B cell (primary cell): Measurements from ENCODE around the gene IL11RA. TPM values are rescaled to one million over a fixed set of nuclear protein-coding genes. Genes with fewer than 3 reads are reported as not detected.

Experiments used
- ATAC-seq: fragments of 200-7000 bp; cut with Tn5 transposase; one replicate; pipeline ENCODE4 v1.10.0; 2021; ENCODE audit warnings: low read depth, mild to moderate bottlenecking, moderate number of reproducible peaks, moderate library complexity
- CTCF ChIA-PET: fragments of 350-600 bp; sonication (Branson Sonifier 250); formaldehyde crosslinking; loops from one replicate; lab custom pipeline; 2021; ENCODE audit warnings: antibody characterized with exemption, inconsistent platforms; lab: Charles Lee
- POLR2A ChIA-PET: fragments of 350-600 bp; sonication (Branson Sonifier 250); formaldehyde crosslinking; loops from one replicate; lab custom pipeline; 2021; ENCODE audit warnings: antibody characterized with exemption; lab: Charles Lee
- DNase-seq: peaks from one replicate; pipeline ENCODE4 v3.0.0; 2013
- H2AFZ ChIP-seq: 2 replicates; pipeline ENCODE4 v1.6.1; 2012; ENCODE audit warnings: mild to moderate bottlenecking, low read depth, low read length; ENCODE audit not compliant: insufficient read depth, poor library complexity, severe bottlenecking
- H3K27ac ChIP-seq, 2 donors: 1 replicate in 1 of 2; 2 replicates in 1 of 2; pipeline ENCODE4 v1.5.1; 2012 to 2013; ENCODE audit warnings: low read length in 2 of 2, mild to moderate bottlenecking in 2 of 2, moderate library complexity in 1 of 2
- H3K27me3 ChIP-seq, 4 experiments: fragments of 200-600 bp in 1 of 4; sonication (generic) in 1 of 4; replicated peaks in 1 of 4; 1 replicate in 2 of 4; 2 replicates in 2 of 4; pipeline versions ENCODE4 v1.6.1 to v1.7.0; 2013 to 2016; ENCODE audit warnings: low read length in 3 of 4, mild to moderate bottlenecking in 2 of 4, mixed read lengths in 1 of 4, moderate library complexity in 1 of 4; ENCODE audit not compliant: insufficient read depth in 4 of 4, control insufficient read depth in 3 of 4; ENCODE audit errors: control extremely low read depth in 1 of 4
- H3K36me3 ChIP-seq, 2 experiments: replicated peaks in 1 of 2; 1 replicate in 1 of 2; 2 replicates in 1 of 2; pipeline versions ENCODE4 v1.6.1 to v1.7.1; 2013; ENCODE audit warnings: low read length in 1 of 2; ENCODE audit not compliant: insufficient read depth in 2 of 2, control insufficient read depth in 1 of 2; ENCODE audit errors: control extremely low read depth in 1 of 2, extremely low read depth in 1 of 2
- H3K4me1 ChIP-seq, 2 donors: fragments of 200-600 bp in 1 of 2; sonication (generic) in 1 of 2; 1 replicate in 1 of 2; 2 replicates in 1 of 2; pipeline versions ENCODE4 v1.5.1 to v1.6.1; 2013 to 2017; ENCODE audit warnings: low read length in 2 of 2; ENCODE audit not compliant: control insufficient read depth in 2 of 2, insufficient read depth in 2 of 2
- H3K4me2 ChIP-seq: replicated peaks from 2 replicates; pipeline ENCODE3; 2012; ENCODE audit warnings: mild to moderate bottlenecking, low read depth, low read length; ENCODE audit not compliant: poor library complexity, severe bottlenecking
- H3K4me3 ChIP-seq, 5 experiments: fragments of 200-600 bp in 1 of 5; sonication (generic) in 1 of 5; 1 replicate in 3 of 5; 2 replicates in 2 of 5; pipeline versions ENCODE4 v1.5.1 to v1.7.0; 2011 to 2016; ENCODE audit warnings: low read length in 4 of 5, mild to moderate bottlenecking in 4 of 5, low read depth in 2 of 5, control low read depth in 1 of 5, moderate library complexity in 1 of 5; ENCODE audit not compliant: insufficient read depth in 1 of 5; ENCODE audit errors: control extremely low read depth in 1 of 5, extremely low read depth in 1 of 5
- H3K79me2 ChIP-seq: fragments of 200-600 bp; sonication (generic); one replicate; pipeline ENCODE4 v1.6.0; 2016; ENCODE audit warnings: low read length; ENCODE audit not compliant: control insufficient read depth, insufficient read depth
- H3K9ac ChIP-seq: fragments of 200-600 bp; sonication (generic); 2 replicates; pipeline ENCODE4 v1.6.1; 2017; ENCODE audit warnings: mild to moderate bottlenecking, low read length, moderate library complexity
- H3K9me3 ChIP-seq, 3 donors: one replicate each; pipeline versions ENCODE4 v1.6.1 to v1.7.1; 2013; ENCODE audit warnings: low read length in 2 of 3; ENCODE audit not compliant: control insufficient read depth in 2 of 3, insufficient read depth in 1 of 3; ENCODE audit errors: control extremely low read depth in 1 of 3
- H4K20me1 ChIP-seq: 2 replicates; pipeline ENCODE4 v1.6.0; 2012; ENCODE audit warnings: mild to moderate bottlenecking, low read length; ENCODE audit not compliant: insufficient read depth, control insufficient read depth, poor library complexity, severe bottlenecking
- H3K27ac Mint-ChIP-seq: one replicate; pipeline ENCODE4 v1.8.0; 2021; ENCODE audit warnings: mixed read lengths
- H3K27me3 Mint-ChIP-seq: one replicate; pipeline ENCODE4 v1.8.0; 2021; ENCODE audit warnings: mixed read lengths
- H3K4me1 Mint-ChIP-seq: one replicate; pipeline ENCODE4 v1.8.0; 2021; ENCODE audit warnings: mixed read lengths
- H3K4me3 Mint-ChIP-seq: one replicate; pipeline ENCODE4 v1.8.0; 2021; ENCODE audit warnings: mixed read lengths
- H3K9me3 Mint-ChIP-seq: one replicate; pipeline ENCODE4 v1.8.0; 2022; ENCODE audit warnings: mixed read lengths; ENCODE audit not compliant: insufficient read depth
- EZH2 ChIP-seq: IDR thresholded peaks from 2 replicates; pipeline ENCODE4 v1.6.1; 2012; ENCODE audit warnings: borderline replicate concordance, low read depth, mild to moderate bottlenecking, moderate library complexity, low read length; ENCODE audit not compliant: insufficient read depth, poor library complexity, severe bottlenecking
- WGBS: methylation state at CpG from one replicate; pipeline ENCODE4 v1.1.5; 2013; ENCODE audit warnings: missing lambda C conversion rate; ENCODE audit not compliant: insufficient coverage; 5-methylcytosine and 5-hydroxymethylcytosine counted together
- intact Hi-C: fragments of 100-400 bp; cut with micrococcal nuclease; formaldehyde crosslinking; loops from one replicate; pipeline ENCODE4 v1.10.0; 2022
- polyA plus RNA-seq: library from polyadenylated mRNA; depleted of rRNA; stranded (reverse); fragments of >200 nt; gene quantifications from 2 replicates; pipeline ENCODE4 v1.2.3, GENCODE V29; 2012
- total RNA-seq, 2 donors: library from RNA; stranded (reverse); fragments of 120-200 nt in 1 of 2; gene quantifications; 1 replicate in 1 of 2; 2 replicates in 1 of 2; pipeline versions ENCODE4 v1.2.3 to v1.2.4, GENCODE V29; 2013 to 2022
- TF ChIP-seq, protein P1 (sequence below): fragments of 200-600 bp; IDR thresholded peaks from one replicate; pipeline ENCODE4 v1.8.0; 2022; ENCODE audit warnings: antibody characterized with exemption, mild to moderate bottlenecking

The IL11RA gene
- total and polyA plus RNA-seq, 2 donors (not counting 1 experiment from before 2014, with no cell fraction given) = 47.3 to 58.0 TPM

DNA sequence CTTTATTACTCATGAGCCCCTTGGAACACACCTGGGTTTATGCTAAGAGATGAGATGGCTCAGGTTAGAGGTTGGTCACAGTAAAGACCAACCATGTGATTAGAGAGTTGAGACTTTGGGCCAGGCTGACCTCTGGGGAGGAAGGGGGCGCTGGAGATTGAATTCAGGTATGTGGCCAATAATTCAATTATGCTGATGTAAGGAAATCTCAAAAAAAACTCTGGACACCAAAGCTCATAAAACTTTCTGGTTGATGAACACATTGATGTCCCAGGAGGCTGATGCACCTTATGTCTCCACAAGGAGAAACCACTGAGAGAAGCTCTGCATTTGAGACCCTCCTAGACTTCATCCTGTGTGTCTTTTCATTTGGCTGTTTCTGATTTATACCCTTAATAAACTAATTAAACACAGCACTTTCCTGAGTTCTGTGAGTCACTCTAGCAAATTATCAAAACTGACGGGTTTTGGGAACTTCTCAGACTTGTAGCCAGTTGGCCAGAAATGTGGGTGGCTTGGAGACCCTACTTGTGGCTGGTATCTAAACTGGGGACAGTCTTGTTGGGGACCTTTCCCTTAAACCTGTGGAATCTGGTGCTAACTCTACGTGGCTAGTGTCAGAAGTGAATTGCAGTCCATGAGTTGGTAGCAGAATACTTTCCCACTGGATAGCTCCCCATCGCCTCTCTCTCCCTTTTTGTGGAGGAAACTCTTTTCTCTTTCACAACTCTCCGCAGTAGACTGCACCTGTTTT lies 18.0 kb downstream of the IL11RA start:
- POLR2A ChIA-PET = interaction anchor here (0.6 kb wide), 1 partner anchor 731 kb away, joined by 5 read pairs; no protein-coding TSS in a partner anchor
- H3K27ac Mint-ChIP-seq = no peak overlapping the region
- no peak overlapping the region for H2AFZ ChIP-seq

DNA sequence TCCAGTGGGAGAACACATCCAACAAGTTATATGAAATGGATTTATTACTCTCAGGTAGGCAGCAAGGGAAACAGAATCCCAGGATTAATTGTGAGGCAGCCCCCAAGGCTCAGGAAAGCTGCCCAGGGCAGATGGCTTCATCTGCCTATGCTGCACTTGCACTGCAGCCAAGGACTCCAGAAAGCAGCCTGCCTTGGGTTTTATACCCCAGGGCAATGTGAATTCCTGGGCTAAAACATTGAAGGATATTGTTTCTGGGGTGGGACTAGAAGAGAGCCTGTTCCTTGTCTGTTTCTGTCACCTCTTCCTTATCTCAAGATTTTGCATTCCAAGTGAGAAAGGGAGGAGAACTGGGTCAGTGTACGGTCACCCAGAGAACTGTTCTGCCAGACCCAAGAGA lies 19.3 kb downstream of the IL11RA start:
- ChIA-PET CTCF (no interaction called here), POLR2A (no interaction called here)
- no CpG with 5 or more reads among the region's 1 CpG for WGBS
- no peaks in the 10 kb centered on the region for H3K27me3 Mint-ChIP-seq
- no peak for TF ChIP-seq EZH2
- TF ChIP-seq, protein P1, sequence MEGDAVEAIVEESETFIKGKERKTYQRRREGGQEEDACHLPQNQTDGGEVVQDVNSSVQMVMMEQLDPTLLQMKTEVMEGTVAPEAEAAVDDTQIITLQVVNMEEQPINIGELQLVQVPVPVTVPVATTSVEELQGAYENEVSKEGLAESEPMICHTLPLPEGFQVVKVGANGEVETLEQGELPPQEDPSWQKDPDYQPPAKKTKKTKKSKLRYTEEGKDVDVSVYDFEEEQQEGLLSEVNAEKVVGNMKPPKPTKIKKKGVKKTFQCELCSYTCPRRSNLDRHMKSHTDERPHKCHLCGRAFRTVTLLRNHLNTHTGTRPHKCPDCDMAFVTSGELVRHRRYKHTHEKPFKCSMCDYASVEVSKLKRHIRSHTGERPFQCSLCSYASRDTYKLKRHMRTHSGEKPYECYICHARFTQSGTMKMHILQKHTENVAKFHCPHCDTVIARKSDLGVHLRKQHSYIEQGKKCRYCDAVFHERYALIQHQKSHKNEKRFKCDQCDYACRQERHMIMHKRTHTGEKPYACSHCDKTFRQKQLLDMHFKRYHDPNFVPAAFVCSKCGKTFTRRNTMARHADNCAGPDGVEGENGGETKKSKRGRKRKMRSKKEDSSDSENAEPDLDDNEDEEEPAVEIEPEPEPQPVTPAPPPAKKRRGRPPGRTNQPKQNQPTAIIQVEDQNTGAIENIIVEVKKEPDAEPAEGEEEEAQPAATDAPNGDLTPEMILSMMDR = no peak
- peaks cover 0 to 8% (median 7%) of the 10 kb centered on the region in 3 donors for H3K9me3 ChIP-seq
- no peaks in the 10 kb centered on the region for H3K79me2 ChIP-seq
- no peak overlapping the region for H3K27ac ChIP-seq
- H3K36me3 ChIP-seq = no peaks in the 10 kb centered on the region
- H3K9me3 Mint-ChIP-seq = peaks cover 10% of the 10 kb centered on the region
- no peak overlapping the region for H3K4me3 Mint-ChIP-seq
- no peak overlapping the region for H3K4me3 ChIP-seq
- intact Hi-C loops = no loop called here
- H3K4me1 ChIP-seq = peaks cover 0 to 1% of the 10 kb centered on the region in 2 donors
- H3K4me2 ChIP-seq = no peak overlapping the region
- ATAC-seq (no peak), DNase-seq (no peak)
- no peaks in the 10 kb centered on the region for H4K20me1 ChIP-seq
- H3K27me3 ChIP-seq = peaks cover 0 to 2% (median 0%) of the 10 kb centered on the region in 4 experiments
- no peak overlapping the region for H2AFZ ChIP-seq
- H3K9ac ChIP-seq = no peak overlapping the region
- no peak overlapping the region for H3K27ac Mint-ChIP-seq
- H3K4me1 Mint-ChIP-seq = peaks cover 4% of the 10 kb centered on the region

More for the DNA sequence above, 18.0 kb downstream of the IL11RA start:
- Histone ChIP-seq H3K36me3 (no peaks in the 10 kb centered on the region), H3K27ac (no peak overlapping the region), H3K9ac (no peak overlapping the region), H3K4me2 (no peak overlapping the region), H3K9me3 (peaks cover 0 to 15% (median 8%) of the 10 kb centered on the region in 3 donors), H3K27me3 (peaks cover 0 to 2% (median 0%) of the 10 kb centered on the region in 4 experiments), H4K20me1 (no peaks in the 10 kb centered on the region), H3K79me2 (no peaks in the 10 kb centered on the region), H3K4me3 (no peak overlapping the region), H3K4me1 (peaks cover 4 to 10% of the 10 kb centered on the region in 2 donors)
- Mint-ChIP-seq H3K4me3 (no peak overlapping the region), H3K27me3 (no peaks in the 10 kb centered on the region), H3K4me1 (peaks cover 11% of the 10 kb centered on the region), H3K9me3 (peaks cover 10% of the 10 kb centered on the region)
- ATAC-seq (no peak), DNase-seq (no peak)
- 92% methylated on average over 2 of the region's 5 CpGs for WGBS
- TF ChIP-seq, protein P1 = no peak
- TF ChIP-seq EZH2 = no peak
- CTCF ChIA-PET = interaction anchor here (1.5 kb wide), 1 partner anchor 32 kb away, joined by 3 read pairs; no protein-coding TSS in a partner anchor
- intact Hi-C loops = loop anchor here (5.0 kb wide), 2 partner anchors 293 to 1142 kb away; partner anchors contain the start of genes MYORG and SPAG8
